GM23248 (cell line): ENCODE measurements around the gene NEB.

Experiments
- EZH2 ChIP-seq: fragments of 200-600 bp; sonication (generic); IDR thresholded peaks from 2 replicates; pipeline ENCODE4 v1.6.1; 2018; ENCODE audit warnings: antibody characterized with exemption, mild to moderate bottlenecking; ENCODE audit not compliant: insufficient read depth, poor library complexity, severe bottlenecking
- EZH2phosphoT487 ChIP-seq: fragments of 200-600 bp; sonication (generic); IDR thresholded peaks from 2 replicates; pipeline ENCODE4 v1.6.1; 2018; ENCODE audit warnings: antibody characterized with exemption, moderate library complexity, mild to moderate bottlenecking, low read depth; ENCODE audit not compliant: insufficient read depth

- TF ChIP-seq EZH2: no peak
- TF ChIP-seq EZH2phosphoT487: no peak
These were observed 76.6 kb downstream of the NEB start for GRCh38 chr2:151657667-151658076.
